ENCODE measurements around the gene ZNF697. TPM values are rescaled to one million over a fixed set of nuclear protein-coding genes. Genes with fewer than 3 reads are reported as not detected.
"Not testable (repeated sequence)": the region's sequence is repeated elsewhere in the genome, so short reads cannot be mapped to it uniquely, and the experiment has no call there.

The ZNF697 gene
- total RNA-seq, 1 donor = 14.2 TPM

DNA sequence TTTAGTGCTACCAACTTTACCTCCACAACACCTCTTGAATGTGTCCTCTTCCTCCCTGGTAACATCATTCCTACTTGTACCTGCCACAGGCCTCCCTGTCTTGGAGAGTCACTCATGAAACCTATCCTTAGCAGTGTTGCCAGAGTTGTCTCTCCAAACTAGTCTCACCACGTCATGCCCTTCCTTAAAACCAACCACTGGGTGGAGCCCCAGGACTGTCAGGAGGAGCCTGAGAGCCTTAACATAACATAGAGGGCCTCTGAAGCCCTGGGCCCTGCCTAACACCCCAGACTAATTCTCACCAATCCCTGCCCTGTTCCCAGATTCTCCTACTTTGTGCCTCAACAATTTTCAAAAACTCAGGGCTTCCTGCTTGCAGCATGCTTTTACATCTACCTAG, 65.3 kb downstream of the ZNF697 start:
- peak; percentile 72 for DNase-seq (ENCODE audit: low read depth)
- TF ChIP-seq, protein P1, sequence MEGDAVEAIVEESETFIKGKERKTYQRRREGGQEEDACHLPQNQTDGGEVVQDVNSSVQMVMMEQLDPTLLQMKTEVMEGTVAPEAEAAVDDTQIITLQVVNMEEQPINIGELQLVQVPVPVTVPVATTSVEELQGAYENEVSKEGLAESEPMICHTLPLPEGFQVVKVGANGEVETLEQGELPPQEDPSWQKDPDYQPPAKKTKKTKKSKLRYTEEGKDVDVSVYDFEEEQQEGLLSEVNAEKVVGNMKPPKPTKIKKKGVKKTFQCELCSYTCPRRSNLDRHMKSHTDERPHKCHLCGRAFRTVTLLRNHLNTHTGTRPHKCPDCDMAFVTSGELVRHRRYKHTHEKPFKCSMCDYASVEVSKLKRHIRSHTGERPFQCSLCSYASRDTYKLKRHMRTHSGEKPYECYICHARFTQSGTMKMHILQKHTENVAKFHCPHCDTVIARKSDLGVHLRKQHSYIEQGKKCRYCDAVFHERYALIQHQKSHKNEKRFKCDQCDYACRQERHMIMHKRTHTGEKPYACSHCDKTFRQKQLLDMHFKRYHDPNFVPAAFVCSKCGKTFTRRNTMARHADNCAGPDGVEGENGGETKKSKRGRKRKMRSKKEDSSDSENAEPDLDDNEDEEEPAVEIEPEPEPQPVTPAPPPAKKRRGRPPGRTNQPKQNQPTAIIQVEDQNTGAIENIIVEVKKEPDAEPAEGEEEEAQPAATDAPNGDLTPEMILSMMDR (IDR thresholded peaks at IDR 0.05; ENCODE audit: insufficient read depth, low read depth, low read length) = peak; percentile 76
- H3K4me3 ChIP-seq (ENCODE audit: low read depth, low read length) = no peak overlapping the region

DNA sequence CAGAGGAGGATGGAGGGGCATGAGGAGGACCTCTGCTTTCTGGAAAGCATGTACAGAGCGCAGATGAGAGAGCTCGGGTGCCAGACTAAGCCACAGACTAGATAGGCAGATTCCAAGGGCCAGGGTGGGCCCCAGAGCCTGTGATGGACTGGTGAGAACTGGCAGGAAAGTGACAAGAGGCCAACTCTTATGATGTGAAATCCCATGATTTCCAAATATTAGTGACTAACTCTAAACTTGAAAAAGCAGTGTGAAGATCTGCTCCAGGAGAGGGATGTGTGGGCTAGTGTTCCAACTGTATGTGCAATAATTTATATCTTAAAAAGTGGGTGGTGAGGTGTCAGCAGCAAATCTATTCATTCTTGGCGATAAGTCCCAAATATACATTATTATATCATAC, 67.0 kb downstream of the ZNF697 start:
- H3K4me3 ChIP-seq (ENCODE audit: low read depth, low read length); DNase-seq (ENCODE audit: low read depth): not testable (repeated sequence)

DNA sequence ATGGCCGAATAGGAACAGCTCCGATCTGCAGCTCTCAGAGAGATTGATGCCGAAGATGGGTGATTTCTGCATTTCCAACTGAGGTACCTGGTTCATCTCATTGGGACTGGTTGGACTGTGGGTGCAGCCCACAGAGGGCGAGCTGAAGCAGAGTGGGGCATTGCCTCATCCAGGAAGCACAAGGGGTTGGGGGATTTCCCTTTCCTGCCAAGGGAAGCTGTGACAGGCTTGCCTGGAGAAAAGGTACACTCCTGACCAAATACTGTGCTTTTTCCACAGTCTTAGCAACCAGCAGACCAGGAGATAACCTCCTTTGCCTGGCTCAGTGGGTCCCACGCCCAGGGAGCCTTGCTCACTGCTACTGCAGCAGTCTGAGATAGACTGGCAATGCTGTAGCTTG, 74.2 kb downstream of the ZNF697 start:
- H3K4me3 ChIP-seq (ENCODE audit: low read depth, low read length) = no peak overlapping the region
- TF ChIP-seq, protein P1 (IDR thresholded peaks at IDR 0.05; ENCODE audit: insufficient read depth, low read depth, low read length) = no peak
- no peak for DNase-seq (ENCODE audit: low read depth)

DNA sequence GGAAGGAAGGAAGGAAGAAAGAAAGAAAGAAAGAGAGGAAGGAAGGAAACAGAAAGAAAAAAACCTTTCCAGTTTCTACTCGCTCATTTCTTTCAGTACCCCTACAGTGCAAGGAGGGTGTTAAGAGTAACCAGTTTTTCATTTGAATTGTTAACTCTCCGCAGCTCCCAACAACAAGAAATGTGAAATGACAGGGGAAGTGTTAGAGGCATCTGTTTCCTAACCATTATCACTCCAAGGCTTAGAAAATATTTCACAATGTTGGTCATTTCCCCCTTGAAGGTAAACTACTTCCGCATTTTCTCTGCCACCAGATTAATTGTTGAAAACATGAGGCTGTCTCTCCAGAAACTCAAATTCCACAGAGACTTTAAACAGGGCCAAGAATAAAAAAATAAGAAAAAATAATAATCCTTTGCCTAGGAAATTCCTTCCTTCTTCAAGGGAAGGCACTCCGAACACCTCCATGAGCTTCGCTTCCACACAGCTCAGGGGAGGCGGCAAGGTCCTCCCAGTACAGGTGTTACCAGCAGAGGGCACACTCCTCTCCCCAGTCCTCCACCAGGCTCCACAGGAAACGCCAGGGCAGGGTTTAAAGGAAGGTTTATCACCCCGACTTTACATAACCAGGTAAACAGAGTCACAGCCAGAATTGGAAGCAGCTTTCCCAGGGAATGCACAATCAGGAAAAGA, 78.0 kb downstream of the ZNF697 start:
- not testable (repeated sequence) for DNase-seq (ENCODE audit: low read depth); H3K4me3 ChIP-seq (ENCODE audit: low read depth, low read length)

Other genes with a start within 250 kb of the ZNF697 start
- gene HSD3B2, start 233.1 kb downstream of the ZNF697 start, total RNA-seq = not detected in 2 replicates
- 2.6 TPM in 1 of 2 replicates, not detected in the other for gene HSD3B1, start 141.1 kb downstream of the ZNF697 start, total RNA-seq
- 80.7 and 184 TPM in 2 replicates for gene PHGDH, start 63.7 kb upstream of the ZNF697 start, total RNA-seq
- not detected in 2 replicates for gene HMGCS2, start 120.6 kb upstream of the ZNF697 start, total RNA-seq
- not detected in 2 replicates for gene REG4, start 163.2 kb upstream of the ZNF697 start, total RNA-seq
- under 0.01 TPM in 1 of 2 replicates, not detected in the other for gene ADAM30, start 248.2 kb upstream of the ZNF697 start, total RNA-seq

Data from fibroblast of villous mesenchyme (primary cell).